ENCODE results near the gene CHST12.

GRCh38 chr7:2380461-2380860, 22.9 kb upstream of the CHST12 start:
- TF ChIP-seq CTCF (IDR thresholded peaks at IDR 0.05; ENCODE audit: insufficient read depth, low read length) (no peak), REST (IDR thresholded peaks at IDR 0.05; ENCODE audit: insufficient replicate concordance, low read depth) (no peak), POLR2AphosphoS5 (IDR thresholded peaks at IDR 0.05; ENCODE audit: low read depth) (no peak)
